Vagina (tissue), 2 donors: ENCODE measurements around the gene CAPNS1.

Experiments
- CTCF ChIP-seq, 3 experiments: fragments of 450-650 bp in 2 of 3; fragments of 200-600 bp in 1 of 3; sonication (generic) in 1 of 3; IDR thresholded peaks; one replicate each; pipeline ENCODE4 v1.5.1; 2017 to 2019; ENCODE audit warnings: antibody characterized with exemption in 3 of 3, mild to moderate bottlenecking in 2 of 3, moderate library complexity in 2 of 3
- POLR2A ChIP-seq, 2 donors: fragments of 450-650 bp; IDR thresholded peaks; one replicate each; pipeline ENCODE4 v1.6.1; 2017; ENCODE audit warnings: antibody characterized with exemption in 2 of 2, mild to moderate bottlenecking in 2 of 2, moderate library complexity in 2 of 2

DNA sequence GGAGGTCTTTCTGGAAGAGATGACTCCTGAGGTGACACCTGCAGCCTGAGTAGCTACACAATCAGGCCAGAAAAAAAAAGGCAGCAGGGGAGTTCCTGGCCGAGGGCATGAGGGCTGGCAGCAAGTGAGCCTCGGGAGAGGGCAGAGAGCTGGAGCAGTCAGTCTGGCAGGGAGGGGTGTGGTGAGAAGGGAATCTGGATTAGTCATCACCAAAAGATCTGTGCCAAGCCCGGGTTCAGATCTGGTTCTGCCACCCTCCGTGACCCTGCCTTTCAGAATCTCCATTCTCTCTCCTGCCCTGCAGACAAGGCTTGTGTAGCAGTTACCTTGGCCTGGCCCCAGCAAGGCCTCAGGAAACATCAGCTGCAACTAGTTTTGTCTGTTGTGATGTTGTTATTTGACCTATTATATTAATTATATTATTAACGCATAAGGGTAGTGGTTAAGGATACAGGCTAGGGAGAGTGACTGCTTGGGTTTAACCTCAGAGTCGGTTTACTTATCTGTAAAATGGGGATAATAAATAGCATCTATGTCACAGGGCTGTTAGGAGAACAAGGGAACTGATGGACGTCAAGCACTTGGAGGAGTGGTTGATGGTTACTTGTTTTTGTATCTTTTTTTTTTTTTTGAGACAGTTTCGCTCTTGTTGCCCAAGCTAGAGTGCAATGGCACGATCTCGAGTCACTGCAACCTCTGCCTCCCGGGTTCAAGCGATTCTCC lies 2.7 kb upstream of the CAPNS1 start:
- TF ChIP-seq CTCF (IDR thresholded peaks at IDR 0.05) (no peak), POLR2A (IDR thresholded peaks at IDR 0.05) (no peak)
